NCI-H1694 treated with DMSO at 0.1 percent for 48 hours (cell line): ENCODE data around the gene ANGEL2.

Experiments
- DNase-seq: peaks from one replicate; lab custom pipeline; 2025; lab: John Stamatoyannopoulos, UW

Gene ANGEL2

DNA sequence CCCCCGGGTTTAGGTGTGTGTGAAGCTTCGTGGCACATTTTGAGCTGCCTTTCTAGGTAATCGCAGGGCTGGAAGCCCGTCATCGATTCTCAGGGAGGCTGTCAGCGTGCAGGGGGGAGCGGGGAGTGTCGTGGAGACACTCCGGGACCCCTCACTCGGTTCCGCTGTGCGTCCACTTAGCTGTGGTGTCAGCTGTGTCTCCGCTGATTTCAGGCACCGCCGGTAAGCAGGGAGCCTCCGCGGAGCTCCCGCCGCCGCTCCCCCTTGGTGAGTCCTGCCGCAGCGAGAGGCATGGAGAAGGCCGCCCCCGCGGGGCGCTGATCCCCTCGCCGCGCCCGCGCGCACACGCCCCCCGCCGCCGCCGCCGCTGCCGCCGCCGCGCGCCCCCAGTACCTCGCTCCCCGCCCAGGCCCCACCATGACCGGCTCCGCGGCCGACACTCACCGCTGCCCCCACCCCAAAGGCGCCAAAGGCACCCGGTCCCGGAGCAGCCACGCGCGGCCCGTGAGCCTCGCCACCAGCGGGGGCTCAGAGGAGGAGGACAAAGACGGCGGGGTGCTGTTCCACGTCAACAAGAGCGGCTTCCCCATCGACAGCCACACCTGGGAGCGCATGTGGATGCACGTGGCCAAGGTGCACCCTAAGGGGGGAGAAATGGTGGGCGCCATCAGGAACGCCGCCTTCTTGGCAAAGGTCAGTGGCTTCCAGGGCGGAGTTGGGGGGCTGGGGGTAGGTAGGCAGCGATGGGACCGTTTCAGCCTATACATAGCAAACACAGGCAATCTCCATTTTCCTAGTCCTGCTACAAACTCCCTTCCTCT is 64.3 kb downstream of the ANGEL2 start:
- DNase-seq: no peak

GRCh38 chr1:212950243-212951125 is 65.2 kb downstream of the ANGEL2 start, which contains the start of gene VASH2:
Gene VASH2, plus strand, starts transcription at chr1:212950541. Its CDS starts 1,002 bp downstream, at chr1:212951543.
- DNase-seq: peak; percentile 90

- DNase-seq: no peak
Measured at GRCh38 chr1:212949771-212950170, 65.9 kb downstream of the ANGEL2 start.

DNA sequence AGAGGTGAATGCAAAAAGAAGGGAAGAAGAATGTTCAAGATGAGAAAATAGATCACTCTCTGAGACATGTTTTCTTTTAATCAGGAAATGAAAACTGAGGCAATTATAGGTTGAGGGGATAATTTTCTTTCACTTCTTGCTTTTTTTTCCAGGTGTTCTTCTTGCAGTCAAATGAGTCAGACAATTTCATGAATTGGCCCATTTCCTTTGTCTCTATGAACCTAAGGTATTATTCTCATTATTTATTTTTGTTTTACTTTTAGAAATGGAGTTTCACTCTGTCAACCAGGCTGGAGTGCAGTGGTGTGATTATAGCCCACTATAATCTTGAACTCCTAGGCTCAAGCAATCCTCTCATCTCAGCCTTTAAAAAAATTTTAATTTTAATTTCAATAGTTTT is 68.8 kb downstream of the ANGEL2 start:
- no peak for DNase-seq

GRCh38 chr1:212945463-212946160 is 70.1 kb downstream of the ANGEL2 start:
- DNase-seq: peak; percentile 29

- DNase-seq: no peak
Measured at GRCh38 chr1:212945056-212945455, 70.6 kb downstream of the ANGEL2 start.

- DNase-seq: no peak
Measured at GRCh38 chr1:212944229-212944901, 71.3 kb downstream of the ANGEL2 start.

DNA sequence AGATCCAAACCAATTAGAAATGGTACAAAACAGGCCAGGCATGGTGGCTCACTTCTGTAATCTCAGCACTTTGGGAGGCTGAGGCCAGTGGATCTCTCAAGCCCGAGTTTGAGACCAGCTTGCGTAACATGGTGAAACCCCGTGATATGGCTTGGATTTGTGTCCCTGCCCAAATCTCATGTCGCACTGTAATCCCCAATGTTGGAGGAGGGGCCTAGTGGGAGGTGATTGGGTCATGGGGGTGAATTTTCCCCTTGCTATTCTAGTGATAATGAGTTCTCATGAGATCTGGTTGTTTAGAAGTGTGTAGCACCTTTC is 72.3 kb downstream of the ANGEL2 start:
- DNase-seq: no peak

- DNase-seq: no peak
Measured at GRCh38 chr1:212942679-212943392, 72.8 kb downstream of the ANGEL2 start.
